IPS DF 4.7 (cell line): ENCODE results near the gene HRK.

Experiments
- DNase-seq: peaks from one replicate; pipeline ENCODE4 v3.0.0-alpha.2; 2013; ENCODE audit warnings: low spot score; ENCODE audit errors: extremely low read depth

The HRK gene

DNA sequence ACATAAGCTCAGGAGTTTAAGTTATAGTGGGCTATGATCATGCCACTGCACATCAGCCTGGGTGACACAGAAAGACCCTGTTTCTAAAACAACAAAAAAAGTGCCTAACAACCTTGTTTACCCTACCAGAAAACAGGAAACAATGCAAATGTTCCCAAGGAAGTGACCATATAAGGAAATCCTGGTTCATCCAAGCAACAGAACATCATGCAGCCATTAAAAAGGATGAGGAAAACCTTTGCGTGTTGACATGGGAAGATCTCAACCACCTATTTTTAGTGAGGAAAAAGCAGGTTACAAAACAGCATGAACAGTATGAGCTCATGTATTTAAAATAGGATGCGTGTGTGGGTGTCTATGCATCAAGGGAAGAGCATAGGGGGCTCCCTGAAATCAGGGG, 13.7 kb downstream of the HRK start:
- DNase-seq: no peak

- no peak for DNase-seq
Observed at GRCh38 chr12:116864371-116865160, 16.7 kb downstream of the HRK start.

DNA sequence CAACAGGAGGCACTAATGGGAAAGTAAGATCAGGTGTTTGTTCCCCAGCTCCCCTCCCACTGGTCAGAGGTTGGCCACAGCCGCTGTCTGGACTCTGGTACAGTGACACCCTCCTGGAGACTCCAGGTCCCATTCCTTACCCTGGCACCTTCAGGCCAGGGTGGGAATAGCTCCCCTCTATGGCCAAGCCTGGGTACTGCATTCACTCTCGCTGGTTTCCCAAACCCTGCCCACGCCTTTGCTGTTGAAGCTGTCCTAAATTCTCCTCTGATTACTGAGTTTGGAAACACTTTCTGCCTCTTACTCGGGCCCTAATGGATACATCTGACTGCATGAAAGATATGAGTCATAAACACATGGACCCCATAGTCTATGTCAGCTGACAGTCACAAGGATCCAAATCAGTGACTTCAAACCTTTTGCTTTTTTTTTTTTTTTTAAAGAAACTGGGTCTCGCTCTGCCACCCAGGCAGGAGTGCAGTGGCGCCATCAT, 17.9 kb downstream of the HRK start:
- peak; percentile 68 for DNase-seq

DNA sequence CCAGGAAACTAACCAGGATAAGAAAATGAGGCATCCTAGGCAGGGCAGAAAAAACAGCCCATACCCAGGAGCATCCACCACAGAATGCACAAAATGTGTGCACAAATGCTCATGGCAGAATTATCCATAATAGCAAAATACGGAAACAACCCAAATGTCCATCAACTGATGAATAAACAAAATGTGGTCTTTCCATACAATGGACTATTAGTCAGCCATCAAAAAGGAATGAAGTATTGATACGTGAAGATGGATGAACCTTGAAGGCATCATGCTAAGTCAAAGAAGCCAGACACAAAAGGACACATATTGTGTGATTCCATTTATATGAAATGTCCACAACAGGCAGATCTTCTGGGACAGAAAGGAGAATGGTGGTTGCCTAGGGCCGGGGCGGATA, 19.1 kb downstream of the HRK start:
- DNase-seq: no peak

DNA sequence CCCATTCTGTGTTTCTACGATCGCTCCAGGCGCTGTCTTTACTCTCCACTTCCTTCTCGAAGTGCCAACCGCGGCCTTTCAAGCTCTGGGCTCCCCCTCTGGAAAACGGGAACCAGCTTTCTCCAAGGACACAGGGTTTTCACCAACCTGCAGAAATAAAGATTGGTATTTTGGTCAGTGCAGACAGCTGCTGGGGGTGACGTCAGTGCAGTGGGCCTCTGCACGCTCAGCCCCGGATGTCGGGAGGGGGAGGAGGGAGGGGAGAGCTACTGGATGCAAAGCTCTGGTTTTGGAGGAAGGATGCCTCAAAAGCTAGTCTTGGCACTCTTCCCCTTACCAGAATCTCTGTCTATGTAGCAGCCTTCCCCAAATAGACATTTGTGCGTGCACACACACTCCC, 19.9 kb downstream of the HRK start:
- DNase-seq: no peak

GRCh38 chr12:116860263-116860662, 21.0 kb downstream of the HRK start:
- DNase-seq: no peak

- no peak for DNase-seq
Observed at GRCh38 chr12:116859079-116859478, 22.2 kb downstream of the HRK start.

GRCh38 chr12:116856729-116857128, 24.5 kb downstream of the HRK start:
- no peak for DNase-seq

GRCh38 chr12:116855744-116856470, 25.3 kb downstream of the HRK start:
- DNase-seq: no peak

DNA sequence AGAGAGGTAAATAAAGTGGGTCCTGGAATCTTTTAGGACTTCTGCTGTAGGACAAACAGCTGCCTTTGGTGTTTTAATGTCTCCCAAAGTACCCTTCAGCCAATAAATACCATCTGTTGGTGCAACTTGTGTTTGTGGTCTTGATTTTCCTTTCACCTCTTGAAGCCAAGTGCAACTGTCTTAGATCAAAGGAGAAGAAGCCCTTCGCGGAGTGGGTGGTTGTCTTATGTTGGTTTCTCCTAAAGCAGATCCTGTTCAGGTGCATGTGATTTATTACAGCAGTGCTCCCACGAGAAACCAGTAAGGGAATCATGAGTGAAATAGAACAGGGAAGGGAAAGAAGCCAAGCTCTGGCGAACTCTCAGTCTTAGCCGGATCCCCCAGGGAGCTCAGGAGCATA, 27.7 kb downstream of the HRK start:
- DNase-seq: no peak

- no peak for DNase-seq
Observed at GRCh38 chr12:116852303-116852702, 28.9 kb downstream of the HRK start.

DNA sequence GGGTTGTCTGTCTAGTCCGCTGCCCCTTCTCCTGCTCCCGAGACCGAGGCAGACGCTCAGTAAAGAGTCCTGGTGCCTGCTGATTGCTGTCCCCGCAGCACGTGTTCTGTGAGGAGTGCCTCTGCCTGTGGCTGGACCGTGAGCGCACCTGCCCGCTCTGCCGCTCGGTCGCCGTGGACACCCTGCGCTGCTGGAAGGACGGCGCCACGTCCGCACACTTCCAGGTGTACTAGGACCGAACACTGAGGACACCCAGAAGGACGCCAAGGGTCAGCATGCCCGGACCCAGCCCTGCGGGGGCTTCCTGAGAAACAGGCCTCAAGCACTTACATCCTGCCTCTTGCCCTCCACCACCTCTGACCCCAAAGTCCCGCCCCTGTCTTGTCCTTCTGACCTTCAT, 32.0 kb downstream of the HRK start:
- DNase-seq: no peak

- DNase-seq: no peak
Observed at GRCh38 chr12:116843085-116843484, 38.2 kb downstream of the HRK start.

DNA sequence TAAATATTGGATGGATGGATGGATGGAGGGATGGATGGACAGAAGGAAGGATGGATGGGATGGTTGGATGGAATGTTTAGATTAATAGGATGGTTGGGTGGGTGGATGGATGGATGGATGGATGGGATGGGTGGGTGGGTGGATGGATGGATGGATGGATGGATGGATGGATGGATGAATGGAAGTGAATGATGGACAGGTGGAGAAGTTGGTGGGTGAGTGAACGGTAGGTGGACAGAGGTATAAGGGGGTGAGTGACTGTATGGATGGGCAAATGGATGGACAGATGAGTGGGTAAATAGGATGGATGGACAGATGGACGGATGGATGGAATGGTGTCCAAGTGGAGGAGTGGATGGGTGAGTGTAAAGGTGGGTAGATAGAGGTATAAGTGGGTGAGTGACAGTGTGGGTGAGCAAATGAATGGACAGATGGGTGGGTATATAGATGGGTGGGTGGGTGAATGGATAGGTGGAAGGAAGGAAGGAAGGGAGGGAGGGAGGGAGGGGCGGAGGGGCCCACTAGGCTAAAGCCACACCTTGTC, 41.9 kb downstream of the HRK start:
- no peak for DNase-seq

GRCh38 chr12:116838365-116838764, 42.9 kb downstream of the HRK start:
- no peak for DNase-seq

DNA sequence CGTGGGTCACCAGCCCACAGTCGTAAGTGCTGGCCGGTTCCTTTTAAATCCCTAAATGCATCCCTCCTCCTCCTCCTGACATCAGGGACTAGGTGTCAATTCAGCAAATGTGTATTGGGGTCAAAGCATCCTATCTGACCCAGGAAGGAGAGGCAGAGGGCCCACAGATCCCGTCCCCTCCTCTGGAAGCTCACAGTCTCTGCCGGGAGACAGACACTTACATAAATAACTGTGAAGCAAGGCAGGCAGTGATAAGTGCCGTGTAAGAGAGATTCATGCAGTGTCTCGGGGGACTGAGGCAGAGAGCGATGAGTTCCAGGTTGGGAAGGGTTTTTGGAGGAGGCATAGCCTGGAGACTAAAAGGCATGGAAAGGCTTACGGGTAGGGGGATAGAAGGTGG, 44.1 kb downstream of the HRK start:
- no peak for DNase-seq

GRCh38 chr12:116835484-116835883, 45.8 kb downstream of the HRK start:
- no peak for DNase-seq

DNA sequence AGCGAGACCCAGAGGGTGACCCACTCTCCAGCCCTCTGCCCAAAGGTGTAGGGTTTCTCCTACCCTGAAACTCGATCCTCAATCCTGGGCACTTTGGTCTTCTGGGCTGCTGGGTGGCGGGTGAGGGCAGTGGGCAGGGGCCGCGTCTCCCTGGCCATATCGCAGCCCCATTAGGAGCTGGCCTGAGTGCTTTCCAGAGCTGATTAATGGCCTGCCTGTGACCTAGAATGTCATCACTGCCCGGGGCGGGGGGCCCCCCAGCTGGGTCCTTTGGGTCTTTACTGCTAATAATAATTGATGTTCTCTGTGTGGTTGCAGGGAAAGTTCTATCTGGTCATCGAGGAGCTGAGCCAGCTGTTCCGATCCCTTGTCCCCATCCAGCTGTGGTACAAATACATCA, 47.8 kb downstream of the HRK start:
- no peak for DNase-seq

DNA sequence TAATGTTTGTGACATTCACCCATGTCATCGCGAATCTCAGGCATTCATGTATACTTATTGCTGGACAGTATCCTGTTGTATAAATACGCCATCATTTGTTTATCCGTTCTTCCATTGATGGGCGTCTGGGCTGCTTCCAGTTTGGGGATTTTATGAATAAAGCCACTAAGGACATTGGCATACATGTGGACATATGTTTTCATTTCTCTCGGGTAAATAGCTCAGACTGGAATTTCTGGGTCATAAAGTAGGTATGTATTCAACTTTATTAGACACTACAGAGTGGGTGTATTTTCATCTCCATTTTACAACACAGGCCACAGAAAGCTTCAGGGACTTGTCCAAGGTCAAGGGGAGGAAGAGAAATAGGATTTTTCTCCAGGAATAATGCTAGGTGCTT, 48.9 kb downstream of the HRK start:
- DNase-seq: no peak

DNA sequence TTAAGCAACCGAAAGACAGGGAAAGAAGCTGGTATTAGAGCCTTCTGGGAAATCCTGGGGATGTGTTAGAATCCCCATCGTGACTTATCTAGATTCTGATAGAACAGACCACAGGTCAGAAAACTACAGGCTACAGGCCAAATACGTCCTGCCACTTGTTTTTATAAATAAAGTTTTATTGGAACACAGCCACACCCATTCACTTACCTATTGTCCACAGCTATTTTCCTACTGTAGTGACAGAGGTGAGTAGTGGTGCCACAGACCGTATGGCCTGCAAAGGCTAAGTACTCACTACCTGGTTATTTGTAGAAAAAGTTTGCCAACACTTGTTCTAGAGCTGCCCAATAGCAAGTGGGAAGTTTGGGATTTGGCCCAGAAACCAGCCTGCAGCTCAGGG, 53.8 kb downstream of the HRK start:
- no peak for DNase-seq

GRCh38 chr12:116821291-116821690, 60.0 kb downstream of the HRK start:
- no peak for DNase-seq

DNA sequence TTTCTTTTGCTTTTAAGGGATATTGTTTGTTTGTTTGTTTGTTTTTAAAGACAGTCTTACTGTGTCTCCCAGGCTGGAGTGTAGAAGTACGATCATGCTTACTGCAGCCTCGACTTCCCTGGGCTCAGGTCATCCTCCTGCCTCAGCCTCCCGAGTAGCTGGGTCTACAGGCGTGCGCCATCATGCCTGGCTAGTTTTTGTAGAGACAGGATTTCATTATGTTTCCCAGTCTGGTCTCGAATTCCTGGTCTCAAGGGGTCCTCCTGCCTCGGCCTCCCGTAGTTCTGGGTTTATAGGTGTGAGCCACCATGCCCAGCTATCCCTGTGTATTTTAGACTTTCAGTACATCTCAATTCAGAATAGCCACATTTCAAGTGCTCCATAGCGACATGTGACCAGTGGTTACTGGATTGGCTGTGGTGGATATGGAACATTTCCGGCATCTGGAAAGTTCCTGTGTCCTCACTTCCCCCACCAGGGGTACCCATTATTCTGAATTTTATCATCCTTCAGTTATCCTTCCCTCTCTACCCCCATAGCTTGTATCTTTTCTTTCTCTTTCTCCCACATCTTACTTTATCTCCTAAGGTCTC, 61.1 kb downstream of the HRK start:
- DNase-seq: no peak
